ENCODE data around the gene NFYA. TPM values are rescaled to one million over a fixed set of nuclear protein-coding genes. Genes with fewer than 3 reads are reported as not detected.

NFYA gene
- total and polyA plus RNA-seq, 2 of the 13 experiments (the other 11 are each of a cell fraction or from before 2014, with no cell fraction given), result 16.0 to 22.9 TPM

- TF ChIP-seq THAP7 (CRISPR knock-in tag; IDR thresholded peaks at IDR 0.05) (no peak), ZNF800 (CRISPR knock-in tag; IDR thresholded peaks at IDR 0.05) (no peak), SP1 (IDR thresholded peaks at IDR 0.05) (no peak), SP1 (CRISPR knock-in tag; IDR thresholded peaks at IDR 0.05) (peak; percentile 64; the same call in 1 of the 2 replicates), MAFG (CRISPR knock-in tag; IDR thresholded peaks at IDR 0.05) (no peak), CBX1 (IDR thresholded peaks at IDR 0.05; ENCODE audit: low read depth) (no peak), DMTF1 (CRISPR knock-in tag; IDR thresholded peaks at IDR 0.05) (no peak), UBTF (CRISPR knock-in tag; IDR thresholded peaks at IDR 0.05) (no peak), NFE2L1 (CRISPR knock-in tag; IDR thresholded peaks at IDR 0.05; ENCODE audit: borderline replicate concordance) (no peak), ZNF589 (CRISPR knock-in tag; conservative IDR thresholded peaks at IDR 0.05) (no peak), ZNF768 (CRISPR knock-in tag; IDR thresholded peaks at IDR 0.05) (no peak), MBNL3 (CRISPR knock-in tag; conservative IDR thresholded peaks at IDR 0.05) (no peak), MATR3 (CRISPR knock-in tag; IDR thresholded peaks at IDR 0.05) (no peak), ZNF510 (CRISPR knock-in tag; IDR thresholded peaks at IDR 0.05; ENCODE audit: low read depth) (no peak), ZNF691 (CRISPR knock-in tag; IDR thresholded peaks at IDR 0.05; ENCODE audit: borderline replicate concordance, low read depth) (no peak), ZNF331 (CRISPR knock-in tag; IDR thresholded peaks at IDR 0.05) (peak; percentile 49; the same call in 1 of the 2 replicates), POGZ (CRISPR knock-in tag; IDR thresholded peaks at IDR 0.05) (no peak), PITX1 (CRISPR knock-in tag; IDR thresholded peaks at IDR 0.05) (no peak), STAT6 (CRISPR knock-in tag; IDR thresholded peaks at IDR 0.05; ENCODE audit: borderline replicate concordance) (0 out of 2 replicates have a peak, but pooled peaks have one; percentile 4), ZNF629 (CRISPR knock-in tag; conservative IDR thresholded peaks at IDR 0.05) (no peak)
Measured at GRCh38 chr6:41071501-41071922, 1.3 kb upstream of the NFYA start (continued).
